Neuronal stem cell (in vitro differentiated cells): ENCODE results near the gene CROCC.
A peak's percentile ranks its signal among the peaks of the same experiment; 100 is the strongest.

Experiments used
- DNase-seq: peaks from one replicate; pipeline ENCODE4 v3.0.0-alpha.2; 2013; ENCODE audit warnings: low spot score
- H2AFZ ChIP-seq: one replicate; pipeline ENCODE4 v1.6.1; 2013; ENCODE audit warnings: mild to moderate bottlenecking, low read length, inconsistent platforms
- H2AK5ac ChIP-seq: 2 replicates; pipeline ENCODE4 v1.6.1; 2013; ENCODE audit warnings: low read depth, mild to moderate bottlenecking, inconsistent platforms, low read length, moderate library complexity, mixed read lengths
- H2BK120ac ChIP-seq: 2 replicates; pipeline ENCODE4 v1.6.1; 2013; ENCODE audit warnings: low read depth, mild to moderate bottlenecking, inconsistent platforms, low read length, moderate library complexity, mixed read lengths
- H2BK12ac ChIP-seq: one replicate; pipeline ENCODE4 v1.6.1; 2013; ENCODE audit warnings: low read length, inconsistent platforms
- H2BK15ac ChIP-seq: 2 replicates; pipeline ENCODE4 v1.6.1; 2013; ENCODE audit warnings: mild to moderate bottlenecking, low read length, inconsistent platforms, mixed read lengths
- H2BK5ac ChIP-seq: one replicate; pipeline ENCODE4 v1.6.1; 2013; ENCODE audit warnings: inconsistent platforms, mild to moderate bottlenecking, low read length, moderate library complexity
- H3K14ac ChIP-seq: one replicate; pipeline ENCODE4 v1.6.1; 2013; ENCODE audit warnings: low read length, inconsistent platforms
- H3K18ac ChIP-seq: 2 replicates; pipeline ENCODE4 v1.6.1; 2013; ENCODE audit warnings: low read length, inconsistent platforms
- H3K23ac ChIP-seq: 2 replicates; pipeline ENCODE4 v1.6.1; 2013; ENCODE audit warnings: low read depth, mild to moderate bottlenecking, mixed read lengths, low read length, inconsistent platforms; ENCODE audit not compliant: poor library complexity
- H3K27ac ChIP-seq: replicated peaks from 3 replicates; pipeline ENCODE4 v1.5.1; 2013; ENCODE audit warnings: low read length, inconsistent platforms
- H3K27me3 ChIP-seq, 3 experiments: 2 replicates each; pipeline ENCODE4 v1.6.1; 2013; ENCODE audit warnings: low read length in 3 of 3, mild to moderate bottlenecking in 2 of 3, inconsistent platforms in 1 of 3, low read depth in 1 of 3, mixed read lengths in 1 of 3, moderate library complexity in 1 of 3; ENCODE audit not compliant: control insufficient read depth in 3 of 3, insufficient read depth in 3 of 3
- H3K36me3 ChIP-seq, 2 donors: replicated peaks in 1 of 2; 2 replicates each; pipeline ENCODE4 v1.6.1; 2013; ENCODE audit warnings: low read length in 2 of 2; ENCODE audit not compliant: control insufficient read depth in 2 of 2, insufficient read depth in 2 of 2
- H3K4ac ChIP-seq: 2 replicates; pipeline ENCODE4 v1.6.1; 2013; ENCODE audit warnings: inconsistent platforms, mild to moderate bottlenecking, low read length, moderate library complexity
- H3K4me1 ChIP-seq, 2 donors: 1 replicate in 1 of 2; 2 replicates in 1 of 2; pipeline ENCODE4 v1.6.1; 2013; ENCODE audit warnings: low read length in 2 of 2, low read depth in 1 of 2; ENCODE audit not compliant: control insufficient read depth in 2 of 2, insufficient read depth in 1 of 2
- H3K4me2 ChIP-seq: one replicate; pipeline ENCODE4 v1.6.1; 2013; ENCODE audit warnings: mild to moderate bottlenecking, low read length, inconsistent platforms; ENCODE audit not compliant: insufficient read depth, poor library complexity, severe bottlenecking
- H3K4me3 ChIP-seq, 2 donors: 2 replicates each; pipeline ENCODE4 v1.5.1; 2013; ENCODE audit warnings: low read length in 2 of 2, mild to moderate bottlenecking in 2 of 2, inconsistent platforms in 1 of 2, moderate library complexity in 1 of 2
- H3K79me1 ChIP-seq: one replicate; pipeline ENCODE4 v1.6.1; 2013; ENCODE audit warnings: low read depth, mild to moderate bottlenecking, inconsistent platforms, low read length, moderate library complexity
- H3K9ac ChIP-seq: one replicate; pipeline ENCODE4 v1.6.1; 2013; ENCODE audit warnings: mild to moderate bottlenecking, low read depth, low read length, inconsistent platforms; ENCODE audit not compliant: poor library complexity
- H3K9me3 ChIP-seq, 2 donors: replicated peaks in 1 of 2; 2 replicates each; pipeline versions ENCODE3 to v1.6.1; 2013; ENCODE audit warnings: low read length in 2 of 2, mild to moderate bottlenecking in 2 of 2, inconsistent platforms in 1 of 2, low read depth in 1 of 2, mixed read lengths in 1 of 2, moderate library complexity in 1 of 2; ENCODE audit not compliant: control insufficient read depth in 2 of 2, insufficient read depth in 1 of 2
- H4K8ac ChIP-seq: one replicate; pipeline ENCODE4 v1.6.1; 2013; ENCODE audit warnings: low read depth, mild to moderate bottlenecking, inconsistent platforms, low read length, moderate library complexity
- H4K91ac ChIP-seq: one replicate; pipeline ENCODE4 v1.6.1; 2013; ENCODE audit warnings: low read length, low read depth, mild to moderate bottlenecking, inconsistent platforms; ENCODE audit not compliant: poor library complexity
- WGBS, 2 donors: extraction: QIAGEN DNeasy Blood & Tissue Kit; methylation state at CpG; one replicate each; pipeline ENCODE4 v1.1.7; 2013; ENCODE audit warnings: missing lambda C conversion rate in 2 of 2, mixed read lengths in 1 of 2; ENCODE audit not compliant: insufficient read length in 2 of 2, insufficient replicate concordance in 1 of 2; ENCODE audit errors: extremely low coverage in 2 of 2; 5-methylcytosine and 5-hydroxymethylcytosine counted together

The CROCC gene

GRCh38 chr1:16989676-16990391 is 68.1 kb downstream of the CROCC start:
- H2BK12ac ChIP-seq: no peak overlapping the region
- no peak overlapping the region for H2BK120ac ChIP-seq
- H2BK15ac ChIP-seq: no peak overlapping the region
- H3K4ac ChIP-seq: no peak overlapping the region
- no peak overlapping the region for H3K27ac ChIP-seq
- H3K18ac ChIP-seq: peak overlapping the region; percentile 57
- H3K23ac ChIP-seq: peak overlapping the region; percentile 43
- no peak for DNase-seq
- H2BK5ac ChIP-seq: no peak overlapping the region
- no peak overlapping the region for H4K91ac ChIP-seq
- no peak overlapping the region for H2AK5ac ChIP-seq
- peak overlapping the region; percentile 21 for H3K9ac ChIP-seq
- H2AFZ ChIP-seq: no peak overlapping the region
- no peaks in the 10 kb centered on the region for H3K4me1 ChIP-seq
- H3K4me3 ChIP-seq: no peak overlapping the region
- peaks cover 3% of the 10 kb centered on the region for H3K79me1 ChIP-seq
- H3K14ac ChIP-seq: no peak overlapping the region
- no peaks in the 10 kb centered on the region for H3K27me3 ChIP-seq
- H3K4me2 ChIP-seq: no peak overlapping the region
- H4K8ac ChIP-seq: no peak overlapping the region
- WGBS, 2 donors: no CpG with 5 or more reads among the region's 22 CpGs
- H3K9me3 ChIP-seq: no peaks in the 10 kb centered on the region
- peaks cover 14 to 19% of the 10 kb centered on the region in 2 donors for H3K36me3 ChIP-seq

GRCh38 chr1:16991571-16991970 is 69.8 kb downstream of the CROCC start:
- no peak for DNase-seq

GRCh38 chr1:16992102-16992501 is 70.4 kb downstream of the CROCC start:
- no peak for DNase-seq
- H4K8ac ChIP-seq: no peak overlapping the region
- H3K9me3 ChIP-seq: no peaks in the 10 kb centered on the region
- no peak overlapping the region for H2AFZ ChIP-seq
- H3K4ac ChIP-seq: no peak overlapping the region
- H3K4me1 ChIP-seq: no peaks in the 10 kb centered on the region
- H2BK120ac ChIP-seq: no peak overlapping the region
- H3K14ac ChIP-seq: no peak overlapping the region
- no CpG with 5 or more reads among the region's 12 CpGs for WGBS, 2 donors
- no peak overlapping the region for H2AK5ac ChIP-seq
- no peaks in the 10 kb centered on the region for H3K27me3 ChIP-seq
- peak overlapping the region; percentile 31 for H3K23ac ChIP-seq
- no peak overlapping the region for H4K91ac ChIP-seq
- no peak overlapping the region for H3K4me2 ChIP-seq
- H3K36me3 ChIP-seq: peaks cover 17 to 18% of the 10 kb centered on the region in 2 donors
- H3K4me3 ChIP-seq: peak overlapping the region in 1 of 2 donors; percentile 60
- H3K27ac ChIP-seq: no peak overlapping the region
- H3K79me1 ChIP-seq: peaks cover 2% of the 10 kb centered on the region
- no peak overlapping the region for H2BK12ac ChIP-seq
- peak overlapping the region; percentile 66 for H3K9ac ChIP-seq
- peak overlapping the region; percentile 11 for H2BK5ac ChIP-seq
- H2BK15ac ChIP-seq: no peak overlapping the region
- H3K18ac ChIP-seq: no peak overlapping the region

More at GRCh38 chr1:16991571-16991970, 69.8 kb downstream of the CROCC start:
- no peak overlapping the region for H2BK120ac ChIP-seq
- no peak overlapping the region for H3K4ac ChIP-seq
- H3K9ac ChIP-seq: peak overlapping the region; percentile 66
- WGBS, 2 donors: no CpG with 5 or more reads among the region's 12 CpGs
- peak overlapping the region; percentile 0 for H3K23ac ChIP-seq
- H2BK15ac ChIP-seq: no peak overlapping the region
- H3K27ac ChIP-seq: no peak overlapping the region
- H3K79me1 ChIP-seq: peaks cover 2% of the 10 kb centered on the region
- no peak overlapping the region for H3K4me2 ChIP-seq
- H3K36me3 ChIP-seq: peaks cover 15 to 19% of the 10 kb centered on the region in 2 donors
- peak overlapping the region in 1 of 2 donors; percentile 60 for H3K4me3 ChIP-seq
- H4K91ac ChIP-seq: no peak overlapping the region
- no peak overlapping the region for H3K18ac ChIP-seq
- no peak overlapping the region for H2AFZ ChIP-seq
- no peak overlapping the region for H3K14ac ChIP-seq
- H3K9me3 ChIP-seq: no peaks in the 10 kb centered on the region
- no peak overlapping the region for H4K8ac ChIP-seq
- no peaks in the 10 kb centered on the region for H3K4me1 ChIP-seq
- H2AK5ac ChIP-seq: no peak overlapping the region
- H2BK12ac ChIP-seq: no peak overlapping the region
- no peaks in the 10 kb centered on the region for H3K27me3 ChIP-seq
- no peak overlapping the region for H2BK5ac ChIP-seq

GRCh38 chr1:16992675-16993074 is 70.9 kb downstream of the CROCC start:
- Histone ChIP-seq H3K14ac (no peak overlapping the region), H3K9ac (no peak overlapping the region)
- DNase-seq: no peak

More at GRCh38 chr1:16992675-16993074, 70.9 kb downstream of the CROCC start:
- no peak overlapping the region for H2BK120ac ChIP-seq
- H3K4me1 ChIP-seq: no peaks in the 10 kb centered on the region
- no peak overlapping the region for H4K8ac ChIP-seq
- H2AFZ ChIP-seq: no peak overlapping the region
- H3K4ac ChIP-seq: no peak overlapping the region
- H2AK5ac ChIP-seq: no peak overlapping the region
- no CpG with 5 or more reads among the region's 9 CpGs for WGBS, 2 donors
- no peak overlapping the region for H3K27ac ChIP-seq
- H3K18ac ChIP-seq: no peak overlapping the region
- no peak overlapping the region for H2BK15ac ChIP-seq
- H3K27me3 ChIP-seq: no peaks in the 10 kb centered on the region
- no peaks in the 10 kb centered on the region for H3K9me3 ChIP-seq
- H3K4me3 ChIP-seq: no peak overlapping the region
- no peak overlapping the region for H4K91ac ChIP-seq
- H3K36me3 ChIP-seq: peaks cover 13 to 15% of the 10 kb centered on the region in 2 donors
- no peak overlapping the region for H3K4me2 ChIP-seq
- H3K79me1 ChIP-seq: peaks cover 2% of the 10 kb centered on the region
- peak overlapping the region; percentile 11 for H2BK5ac ChIP-seq
- H3K23ac ChIP-seq: no peak overlapping the region
- H2BK12ac ChIP-seq: no peak overlapping the region
